GM13976 (cell line): ENCODE measurements around the gene NCS1.

Source experiments
- DNase-seq: peaks from one replicate; pipeline ENCODE4 v3.0.0; 2012; ENCODE audit warnings: low spot score
- CTCF ChIP-seq: IDR thresholded peaks from 2 replicates; pipeline ENCODE4 v1.5.1; 2012; ENCODE audit warnings: borderline replicate concordance, mild to moderate bottlenecking; ENCODE audit not compliant: insufficient read depth; ENCODE audit errors: extremely low read depth, missing control alignments, control extremely low read depth
- in situ Hi-C: fragments of 300-500 bp; cut with MboI; formaldehyde crosslinking; loops from one replicate; pipeline ENCODE4 v1.12.0; 2022; ENCODE audit warnings: low sequenced_read_pairs, mixed read lengths, inconsistent platforms; ENCODE audit not compliant: unreplicated experiment

The NCS1 gene

DNA sequence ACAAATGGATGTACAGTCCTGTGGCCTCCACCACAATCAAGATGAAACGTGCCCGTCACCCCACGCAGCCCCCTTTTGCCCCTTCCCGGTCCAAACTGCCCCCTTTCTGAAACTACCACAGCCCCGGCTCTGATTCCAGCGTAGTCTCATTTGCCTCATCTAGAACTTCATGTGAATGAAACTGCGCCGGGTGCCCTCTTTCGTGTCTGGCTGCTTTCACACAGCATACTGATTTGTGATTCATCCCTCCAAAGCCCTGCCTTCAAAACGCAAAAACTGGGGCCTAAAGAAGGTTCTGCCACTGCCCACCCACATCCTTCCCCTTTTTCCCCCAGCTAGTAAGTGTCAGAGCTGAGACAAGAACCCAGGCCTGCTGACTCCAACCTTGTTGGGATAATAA, 31.5 kb upstream of the NCS1 start:
- TF ChIP-seq CTCF, result no peak
- in situ Hi-C loops, result no loop called here
- DNase-seq, result no peak

DNA sequence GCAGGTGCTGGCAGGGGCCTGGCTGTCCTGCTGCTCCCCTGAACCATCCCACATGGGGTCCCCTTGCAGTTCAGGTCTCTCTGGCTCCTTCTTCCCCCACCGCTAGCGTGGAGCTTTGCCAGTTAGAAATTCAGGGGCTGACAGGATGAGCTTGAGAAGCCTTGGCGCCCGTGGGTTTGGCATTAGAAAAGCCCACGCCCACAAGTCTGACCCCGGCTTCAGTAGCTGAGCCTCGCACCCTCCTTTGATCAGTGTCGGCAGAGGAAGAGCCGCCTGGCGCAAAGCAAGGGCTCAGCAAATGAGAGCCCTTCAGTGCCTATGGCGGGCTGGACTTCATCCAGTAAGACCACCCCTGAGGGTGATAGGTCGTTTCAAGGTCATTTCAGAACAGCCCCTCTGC, 30.1 kb upstream of the NCS1 start:
- no peak for TF ChIP-seq CTCF
- in situ Hi-C loops, result no loop called here
- no peak for DNase-seq

DNA sequence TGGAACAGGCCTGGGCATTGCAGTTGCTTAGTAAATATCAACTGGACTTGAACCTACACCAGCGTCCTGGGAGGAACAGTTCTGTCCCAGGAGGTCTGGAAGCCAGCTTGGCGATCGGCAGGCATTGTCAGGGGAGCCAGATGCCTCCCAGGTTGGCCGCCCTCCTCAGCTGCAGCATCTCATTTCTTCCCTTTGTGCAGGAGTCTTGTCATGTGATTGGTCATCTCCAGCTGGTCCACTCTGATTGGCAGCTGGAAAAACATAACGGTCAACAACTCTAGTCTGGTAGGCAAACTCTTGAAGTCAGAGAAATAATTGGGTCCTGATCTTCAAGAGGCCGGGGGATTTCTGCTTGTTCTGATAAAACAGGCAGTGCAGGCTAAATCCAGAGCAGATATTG, 29.6 kb upstream of the NCS1 start:
- TF ChIP-seq CTCF, result no peak
- in situ Hi-C loops, result no loop called here
- no peak for DNase-seq

DNA sequence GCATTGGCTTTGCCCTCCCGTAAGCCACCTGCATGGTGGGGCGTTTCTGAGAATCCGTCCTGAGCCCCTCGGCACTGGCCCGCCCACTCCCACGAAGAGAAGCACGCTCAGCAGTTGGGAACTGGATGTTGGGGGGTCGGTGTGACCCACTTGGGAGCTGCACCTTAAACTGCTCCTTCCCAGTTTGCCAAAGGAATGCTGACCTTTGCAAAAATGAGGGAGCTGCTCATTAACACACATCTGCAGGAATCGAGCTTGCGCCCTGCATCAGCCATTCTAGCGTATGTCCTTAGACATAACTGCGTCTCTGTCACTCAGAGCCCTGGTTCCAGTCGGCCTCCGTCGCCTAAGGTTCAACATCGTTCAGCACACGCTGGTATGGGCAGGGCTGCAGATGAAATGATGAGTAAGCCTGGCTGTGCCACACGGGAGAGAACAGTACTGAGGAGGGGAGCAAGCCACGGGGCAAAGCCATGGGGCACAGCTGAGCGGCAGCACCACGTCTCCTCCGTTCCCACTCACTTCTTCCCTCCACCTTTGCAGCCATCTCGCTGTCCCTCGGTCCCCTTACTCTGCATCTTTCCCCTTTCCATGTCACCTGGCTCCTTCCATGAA, 28.8 kb upstream of the NCS1 start:
- TF ChIP-seq CTCF, result no peak
- DNase-seq, result no peak
- in situ Hi-C loops, result no loop called here

GRCh38 chr9:130143958-130144366, 28.2 kb upstream of the NCS1 start:
- TF ChIP-seq CTCF, result no peak
- in situ Hi-C loops, result no loop called here
- DNase-seq, result no peak

DNA sequence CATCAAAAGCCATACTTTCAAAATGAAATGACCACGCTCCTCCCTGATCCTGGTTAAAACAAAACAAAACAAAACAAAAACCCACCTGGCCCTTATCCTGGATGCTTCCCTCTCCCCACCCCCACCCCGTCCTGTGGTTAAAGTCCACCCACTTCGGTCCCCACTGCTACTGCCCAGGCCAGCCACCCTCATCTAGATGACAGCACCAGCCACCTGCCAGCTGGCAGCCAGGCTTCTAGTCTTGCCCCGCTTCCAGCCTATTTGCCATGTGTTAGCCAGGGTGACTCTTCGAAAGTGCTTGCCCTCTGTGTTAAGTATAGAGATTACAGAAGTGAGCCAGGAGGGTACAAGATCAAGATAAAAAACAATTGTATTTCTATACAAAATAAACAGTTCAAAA, 27.5 kb upstream of the NCS1 start:
- no peak for DNase-seq
- no peak for TF ChIP-seq CTCF
- in situ Hi-C loops, result no loop called here

DNA sequence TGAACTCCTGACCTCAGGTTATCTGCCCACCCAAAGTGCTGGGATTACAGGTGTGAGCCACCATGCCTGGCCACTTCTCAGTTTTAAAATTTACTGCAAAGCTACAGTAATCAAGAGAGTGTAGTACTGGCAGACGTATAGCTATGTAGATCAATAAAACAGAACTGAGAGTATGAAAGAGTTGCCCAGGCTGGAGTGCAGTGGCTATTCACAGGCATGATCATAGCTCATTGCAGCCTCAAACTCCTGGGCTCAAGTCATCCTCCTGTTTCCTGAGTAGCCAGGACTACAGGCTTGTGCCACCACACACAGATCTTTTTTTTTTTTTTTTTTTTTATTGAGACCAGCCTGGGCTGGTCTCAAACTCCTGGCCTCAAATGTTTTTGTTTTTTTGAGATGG, 26.5 kb upstream of the NCS1 start:
- TF ChIP-seq CTCF, result no peak
- DNase-seq, result no peak
- in situ Hi-C loops, result no loop called here
